IMR-90 (cell line): ENCODE data around the gene ANTXR2. TPM values are rescaled to one million over a fixed set of nuclear protein-coding genes. Genes with fewer than 3 reads are reported as not detected.

Experiments
- ATAC-seq: fragments of 200-7000 bp; cut with Tn5 transposase; 2 replicates; pipeline ENCODE4 v1.9.1; 2020; ENCODE audit warnings: low read depth, mild to moderate bottlenecking, moderate library complexity
- BruUV-seq: library from RNA; stranded (reverse); fragments of 400-500 nt; replicated peaks from 2 replicates; lab custom pipeline; 2021; lab: Mats Ljungman, UMichigan
- CTCF ChIA-PET: fragments of 300-600 bp; formaldehyde crosslinking; extraction: SDS; loops from one replicate; lab custom pipeline; 2021; ENCODE audit warnings: antibody characterized with exemption; lab: Yijun Ruan, JAX
- POLR2A ChIA-PET: fragments of 300-600 bp; sonication (Branson Sonifier 250); formaldehyde crosslinking; loops from one replicate; lab custom pipeline; 2022; ENCODE audit warnings: antibody characterized with exemption; ENCODE audit not compliant: unreplicated experiment; lab: Charles Lee
- DNase-seq: peaks from one replicate; pipeline ENCODE4 v3.0.0; 2013
- H2AFZ ChIP-seq: replicated peaks from 2 replicates; pipeline ENCODE3; 2013; ENCODE audit warnings: low read length, mild to moderate bottlenecking; ENCODE audit not compliant: poor library complexity
- H2AK5ac ChIP-seq: 2 replicates; pipeline ENCODE4 v1.6.1; 2013; ENCODE audit warnings: low read depth, low read length, inconsistent platforms
- H2AK9ac ChIP-seq: replicated peaks from 2 replicates; pipeline ENCODE3; 2013; ENCODE audit warnings: mild to moderate bottlenecking, low read depth, low read length, moderate library complexity; ENCODE audit not compliant: poor library complexity
- H2BK120ac ChIP-seq: 2 replicates; pipeline ENCODE4 v1.6.1; 2013; ENCODE audit warnings: low read depth, low read length, inconsistent platforms
- H2BK15ac ChIP-seq: 3 replicates; pipeline ENCODE4 v1.6.1; 2013; ENCODE audit warnings: low read depth, low read length, inconsistent platforms
- H2BK20ac ChIP-seq: 2 replicates; pipeline ENCODE4 v1.6.1; 2013; ENCODE audit warnings: low read depth, mild to moderate bottlenecking, inconsistent platforms, low read length, moderate library complexity
- H2BK5ac ChIP-seq: 2 replicates; pipeline ENCODE4 v1.6.1; 2013; ENCODE audit warnings: mild to moderate bottlenecking, low read depth, low read length, inconsistent platforms; ENCODE audit not compliant: poor library complexity, severe bottlenecking
- H3K14ac ChIP-seq: replicated peaks from 2 replicates; pipeline ENCODE4 v1.6.1; 2013; ENCODE audit warnings: low read depth, low read length, inconsistent platforms
- H3K18ac ChIP-seq: 2 replicates; pipeline ENCODE4 v1.6.1; 2013; ENCODE audit warnings: low read depth, low read length, control low read depth
- H3K23ac ChIP-seq: 2 replicates; pipeline ENCODE4 v1.6.1; 2013; ENCODE audit warnings: low read depth, low read length, inconsistent platforms
- H3K27ac ChIP-seq: 2 replicates; pipeline ENCODE4 v1.5.1; 2013; ENCODE audit warnings: mild to moderate bottlenecking, control low read depth, low read length; ENCODE audit not compliant: insufficient read depth
- H3K27me3 ChIP-seq: 2 replicates; pipeline ENCODE4 v1.6.1; 2013; ENCODE audit warnings: low read length; ENCODE audit not compliant: control insufficient read depth, insufficient read depth
- H3K36me3 ChIP-seq: 2 replicates; pipeline ENCODE4 v1.6.1; 2013; ENCODE audit warnings: low read length, mixed read lengths; ENCODE audit not compliant: control insufficient read depth, insufficient read depth
- H3K4ac ChIP-seq: 2 replicates; pipeline ENCODE4 v1.6.1; 2013; ENCODE audit warnings: low read depth, low read length, inconsistent platforms
- H3K4me1 ChIP-seq: 2 replicates; pipeline ENCODE4 v1.6.1; 2013; ENCODE audit warnings: low read length, mixed read lengths; ENCODE audit not compliant: control insufficient read depth, insufficient read depth
- H3K4me2 ChIP-seq: 2 replicates; pipeline ENCODE4 v1.6.1; 2013; ENCODE audit warnings: low read depth, mild to moderate bottlenecking, control low read depth, low read length, moderate library complexity
- H3K4me3 ChIP-seq: 2 replicates; pipeline ENCODE4 v1.5.1; 2013; ENCODE audit warnings: low read depth, mild to moderate bottlenecking, control low read depth, low read length, moderate library complexity; ENCODE audit not compliant: insufficient read depth
- H3K56ac ChIP-seq: 2 replicates; pipeline ENCODE4 v1.6.1; 2013; ENCODE audit warnings: low read length, inconsistent platforms; ENCODE audit not compliant: insufficient read depth; ENCODE audit errors: extremely low read depth
- H3K79me1 ChIP-seq, 2 experiments: 2 replicates each; pipeline ENCODE4 v1.6.1; 2013; ENCODE audit warnings: low read length in 2 of 2, inconsistent platforms in 1 of 2, low read depth in 1 of 2
- H3K9ac ChIP-seq: 2 replicates; pipeline ENCODE4 v1.6.1; 2013; ENCODE audit warnings: low read depth, low read length, control low read depth
- H3K9me1 ChIP-seq: 2 replicates; pipeline ENCODE4 v1.6.1; 2013; ENCODE audit warnings: low read length, inconsistent platforms; ENCODE audit not compliant: insufficient read depth
- H3K9me3 ChIP-seq: 2 replicates; pipeline ENCODE4 v1.6.1; 2013; ENCODE audit warnings: low read length; ENCODE audit not compliant: control insufficient read depth, insufficient read depth
- H4K20me1 ChIP-seq: 2 replicates; pipeline ENCODE4 v1.6.1; 2013; ENCODE audit warnings: low read length, inconsistent platforms; ENCODE audit not compliant: insufficient read depth
- H4K5ac ChIP-seq: 2 replicates; pipeline ENCODE4 v1.6.1; 2013; ENCODE audit warnings: mild to moderate bottlenecking, low read depth, low read length, control low read depth
- H4K8ac ChIP-seq, 2 experiments: 2 replicates each; pipeline ENCODE4 v1.6.1; 2013; ENCODE audit warnings: low read depth in 2 of 2, low read length in 2 of 2, control low read depth in 1 of 2, inconsistent platforms in 1 of 2
- H4K91ac ChIP-seq: 2 replicates; pipeline ENCODE4 v1.6.1; 2013; ENCODE audit warnings: low read depth, low read length, inconsistent platforms; ENCODE audit not compliant: insufficient read depth
- CEBPB ChIP-seq: IDR thresholded peaks from 2 replicates; pipeline ENCODE4 v1.6.1; 2012; ENCODE audit warnings: low read depth, low read length, improper control_type of control experiment
- POLR2A ChIP-seq: IDR thresholded peaks from 2 replicates; pipeline ENCODE4 v1.6.1; 2012; ENCODE audit warnings: mild to moderate bottlenecking, low read depth, low read length
- WGBS, 2 experiments: methylation state at CpG; one replicate each; pipeline versions ENCODE4 v1.1.5 to v1.1.7; 2013; ENCODE audit warnings: missing lambda C conversion rate in 2 of 2; ENCODE audit not compliant: insufficient read length in 1 of 2; ENCODE audit errors: extremely low coverage in 2 of 2; 5-methylcytosine and 5-hydroxymethylcytosine counted together
- dilution Hi-C: fragments of 300-500 bp; cut with HindIII; formaldehyde crosslinking; loops from one replicate; pipeline ENCODE4 v1.14.3; 2018; ENCODE audit warnings: low sequenced_read_pairs; ENCODE audit not compliant: unreplicated experiment
- in situ Hi-C: fragments of 300-500 bp; cut with MboI; formaldehyde crosslinking; loops from 3 replicates; pipeline ENCODE4 v1.14.3; 2019; ENCODE audit warnings: low sequenced_read_pairs, inconsistent platforms, mixed read lengths
- intact Hi-C: fragments of 100-400 bp; cut with micrococcal nuclease; formaldehyde crosslinking; loops from 2 replicates; pipeline ENCODE4 v1.10.0; 2022
- polyA plus RNA-seq, 3 experiments: library from polyadenylated mRNA; depleted of rRNA; stranded (reverse); fragments of >200 nt; gene quantifications; 2 replicates each; pipeline ENCODE4 v1.2.3, GENCODE V29; 2012; ENCODE audit warnings: low replicate concordance in 1 of 3
- total RNA-seq: library from RNA; depleted of rRNA; stranded (reverse); fragments of >200 nt; gene quantifications from 2 replicates; pipeline ENCODE4 v1.2.3, GENCODE V29; 2012

ANTXR2 gene
- total and polyA plus RNA-seq, 2 of the 4 experiments (the other 2 are of a cell fraction), result 46.8 to 88.5 TPM

DNA sequence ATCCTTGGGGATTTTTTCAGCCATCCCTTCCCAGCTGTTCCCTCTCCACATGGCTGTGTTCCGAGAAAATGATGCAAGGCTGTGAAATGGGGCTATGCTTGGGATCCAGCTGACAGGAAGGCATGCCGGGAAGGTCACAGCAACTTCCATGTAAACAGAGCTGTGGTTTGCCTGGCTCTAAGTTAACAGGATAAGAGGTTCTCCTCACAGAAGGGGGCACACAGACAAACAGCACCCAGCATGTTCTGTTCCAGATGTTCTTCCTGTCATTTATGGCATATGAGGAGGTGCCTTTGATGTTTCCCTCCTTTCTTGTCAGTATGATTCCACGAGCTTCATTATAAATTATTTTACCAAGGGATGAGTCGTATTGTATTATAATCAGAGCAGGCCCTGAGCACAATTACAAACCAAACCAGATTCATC, 220.7 kb downstream of the ANTXR2 start:
- Histone ChIP-seq H2AK5ac (no peak overlapping the region), H3K56ac (peak overlapping the region; percentile 63; the same call in 1 of the 2 replicates), H2BK5ac (peak overlapping the region; percentile 47), H3K18ac (peak overlapping the region; percentile 32; the same call in 1 of the 2 replicates), H2BK15ac (no peak overlapping the region; the same call in 2 of the 3 replicates), H2AK9ac (no peak overlapping the region), H3K4me1 (peaks cover 7% of the 10 kb centered on the region), H3K79me1 (no peaks in the 10 kb centered on the region), H3K9me3 (no peaks in the 10 kb centered on the region), H3K9ac (no peak overlapping the region), H2AFZ (peak overlapping the region; percentile 79), H3K14ac (peak overlapping the region; percentile 59), H3K9me1 (no peaks in the 10 kb centered on the region), H3K36me3 (no peaks in the 10 kb centered on the region), H2BK120ac (peak overlapping the region; percentile 91), H3K27me3 (no peaks in the 10 kb centered on the region), H4K91ac (peak overlapping the region; percentile 86), H3K23ac (peak overlapping the region; percentile 71), H4K20me1 (no peaks in the 10 kb centered on the region), H3K4me3 (no peak overlapping the region), H4K5ac (peak overlapping the region; percentile 22), H3K4me2 (peak overlapping the region; percentile 30), H4K8ac (peak overlapping the region; percentile 66 to 86; a peak in 3 of 4 replicates), H3K4ac (peak overlapping the region; percentile 88), H2BK20ac (peak overlapping the region; percentile 93), H3K27ac (peak overlapping the region; percentile 63; the same call in 1 of the 2 replicates)
- DNase-seq, result peak; percentile 81
- ChIA-PET POLR2A (no interaction called here), CTCF (no interaction called here)
- peak; percentile 77 for TF ChIP-seq CEBPB
- TF ChIP-seq POLR2A, result no peak
- intact Hi-C loops, result loop anchor here (10.0 kb wide), 1 partner anchor 222 kb away; the partner anchor contains the start of gene ANTXR2
- in situ Hi-C loops, result no loop called here
- peak; percentile 67 for ATAC-seq
- dilution Hi-C loops, result no loop called here
- no TSS peak for BruUV-seq
- no CpG with 5 or more reads among the region's 4 CpGs for WGBS, 2 experiments
